Measurements from ENCODE around the gene GRM7.

GRM7 gene

DNA sequence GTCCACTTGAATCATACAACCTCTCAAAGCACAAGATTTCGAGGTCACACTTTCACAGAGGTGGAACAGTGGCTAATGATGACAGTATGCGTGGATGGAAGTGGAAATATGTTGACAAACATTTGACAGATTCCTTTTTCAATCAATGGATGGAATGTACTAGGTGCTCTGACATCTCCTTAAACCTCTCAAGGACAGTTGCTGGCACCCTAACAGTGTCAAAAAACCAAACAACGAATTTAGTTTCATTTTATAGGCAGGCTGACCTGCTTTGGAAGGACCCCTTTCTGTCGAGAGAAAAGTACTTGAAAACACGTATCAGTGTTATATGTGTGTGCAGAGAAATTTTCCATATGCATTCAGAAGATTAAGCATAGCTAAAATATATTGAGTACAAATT, 861.0 kb downstream of the GRM7 start:
- no peak overlapping the region for H3K27ac ChIP-seq (ENCODE audit: low read depth, low read length, severe bottlenecking)
- H3K36me3 ChIP-seq (ENCODE audit: control insufficient read depth, insufficient read depth, low read length) = no peaks in the 10 kb centered on the region
- no peaks in the 10 kb centered on the region for H3K9me3 ChIP-seq (ENCODE audit: control insufficient read depth, low read length)
- WGBS, 2 experiments (ENCODE audit: insufficient coverage in 2 of 2) = 83 to 89% methylated on average over 1 of the region's 5 CpGs
- H3K4me3 ChIP-seq (ENCODE audit: extremely low read depth, insufficient read depth, low read length, poor library complexity, severe bottlenecking) = no peak overlapping the region
- H3K4me1 ChIP-seq (ENCODE audit: control insufficient read depth, insufficient read depth, low read length, poor library complexity, severe bottlenecking) = no peaks in the 10 kb centered on the region

GRCh38 chr3:7728566-7729519, 867.9 kb downstream of the GRM7 start:
- no peaks in the 10 kb centered on the region for H3K36me3 ChIP-seq (ENCODE audit: control insufficient read depth, insufficient read depth, low read length)
- H3K27ac ChIP-seq (ENCODE audit: low read depth, low read length, severe bottlenecking) = no peak overlapping the region
- no peaks in the 10 kb centered on the region for H3K9me3 ChIP-seq (ENCODE audit: control insufficient read depth, low read length)
- WGBS, 2 experiments (ENCODE audit: insufficient coverage in 2 of 2) = 87 to 89% methylated on average over 3 to 5 of the region's 7 CpGs
- no peak overlapping the region for H3K4me3 ChIP-seq (ENCODE audit: extremely low read depth, insufficient read depth, low read length, poor library complexity, severe bottlenecking)
- no peaks in the 10 kb centered on the region for H3K4me1 ChIP-seq (ENCODE audit: control insufficient read depth, insufficient read depth, low read length, poor library complexity, severe bottlenecking)

DNA sequence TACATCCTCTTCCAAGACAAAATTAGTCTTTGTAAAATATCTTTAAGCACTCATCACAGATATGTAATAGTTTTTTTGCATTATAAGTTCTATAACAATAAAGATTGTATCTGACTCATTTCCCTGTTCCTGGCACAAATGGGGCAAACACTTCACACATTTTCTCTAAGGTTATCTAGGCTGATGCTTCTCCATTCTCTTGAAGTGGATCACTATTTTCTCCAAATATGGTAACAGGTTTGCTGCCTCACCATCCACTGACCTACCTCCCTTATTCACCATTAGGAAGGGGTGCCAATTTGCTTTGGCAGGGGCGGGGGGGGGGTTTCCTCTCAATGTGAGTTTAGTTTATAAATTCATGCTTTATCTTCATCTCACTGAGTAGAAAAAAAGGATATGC, 873.0 kb downstream of the GRM7 start:
- no peak overlapping the region for H3K4me3 ChIP-seq (ENCODE audit: extremely low read depth, insufficient read depth, low read length, poor library complexity, severe bottlenecking)
- H3K27ac ChIP-seq (ENCODE audit: low read depth, low read length, severe bottlenecking) = no peak overlapping the region
- no peaks in the 10 kb centered on the region for H3K9me3 ChIP-seq (ENCODE audit: control insufficient read depth, low read length)
- no peaks in the 10 kb centered on the region for H3K36me3 ChIP-seq (ENCODE audit: control insufficient read depth, insufficient read depth, low read length)
- no peaks in the 10 kb centered on the region for H3K4me1 ChIP-seq (ENCODE audit: control insufficient read depth, insufficient read depth, low read length, poor library complexity, severe bottlenecking)
- no CpG with 5 or more reads among the region's 1 CpG for WGBS, 2 experiments (ENCODE audit: insufficient coverage in 2 of 2)

GRCh38 chr3:7734456-7734855, 873.5 kb downstream of the GRM7 start:
- Histone ChIP-seq H3K9me3 (ENCODE audit: control insufficient read depth, low read length) (no peaks in the 10 kb centered on the region), H3K36me3 (ENCODE audit: control insufficient read depth, insufficient read depth, low read length) (no peaks in the 10 kb centered on the region), H3K4me3 (ENCODE audit: extremely low read depth, insufficient read depth, low read length, poor library complexity, severe bottlenecking) (no peak overlapping the region), H3K4me1 (ENCODE audit: control insufficient read depth, insufficient read depth, low read length, poor library complexity, severe bottlenecking) (no peaks in the 10 kb centered on the region), H3K27ac (ENCODE audit: low read depth, low read length, severe bottlenecking) (no peak overlapping the region)

DNA sequence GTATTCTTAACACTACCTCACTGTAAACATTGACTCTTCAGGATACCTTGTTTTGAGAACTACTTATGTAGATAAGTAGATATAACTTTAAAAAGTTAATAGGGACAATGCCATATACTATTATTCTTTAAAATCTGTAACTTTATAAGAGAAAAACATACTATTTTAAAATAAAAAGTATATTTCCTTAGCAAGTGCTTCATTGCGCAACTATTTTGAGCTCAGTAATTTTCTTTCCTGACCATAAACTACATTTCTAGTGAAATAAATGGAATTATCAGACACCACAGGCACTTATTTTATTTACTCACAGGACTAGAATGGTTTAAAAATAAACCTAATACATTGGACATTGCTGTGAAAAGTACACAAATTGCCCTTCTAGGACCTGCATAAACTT, 876.3 kb downstream of the GRM7 start:
- Histone ChIP-seq H3K27ac (ENCODE audit: low read depth, low read length, severe bottlenecking) (no peak overlapping the region), H3K36me3 (ENCODE audit: control insufficient read depth, insufficient read depth, low read length) (no peaks in the 10 kb centered on the region)
- no CpG with 5 or more reads among the region's 1 CpG for WGBS, 2 experiments (ENCODE audit: insufficient coverage in 2 of 2)

DNA sequence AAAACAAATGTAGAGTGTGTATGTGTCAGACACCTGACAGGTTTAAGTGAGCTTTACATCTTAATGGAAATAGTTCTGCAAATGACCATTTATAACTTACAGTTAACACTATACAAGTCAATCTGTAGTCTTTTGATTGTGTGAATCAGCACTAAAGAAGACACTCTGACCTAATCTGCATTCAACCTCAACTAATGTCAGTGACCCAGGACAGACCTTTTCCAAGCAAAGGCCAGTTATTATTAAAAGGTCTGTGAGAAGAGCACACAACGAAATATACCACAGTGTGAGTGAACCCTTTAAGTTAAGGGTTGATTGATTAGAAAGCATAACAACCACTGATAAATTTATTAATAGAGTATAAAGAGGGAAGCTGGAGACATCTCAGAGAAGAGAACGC, 878.8 kb downstream of the GRM7 start:
- H3K4me3 ChIP-seq (ENCODE audit: extremely low read depth, insufficient read depth, low read length, poor library complexity, severe bottlenecking) = no peak overlapping the region
- H3K27ac ChIP-seq (ENCODE audit: low read depth, low read length, severe bottlenecking) = no peak overlapping the region
- H3K36me3 ChIP-seq (ENCODE audit: control insufficient read depth, insufficient read depth, low read length) = no peaks in the 10 kb centered on the region
- no peaks in the 10 kb centered on the region for H3K9me3 ChIP-seq (ENCODE audit: control insufficient read depth, low read length)
- WGBS, 2 experiments (ENCODE audit: insufficient coverage in 2 of 2) = 100% methylated on average over 1 of the region's 2 CpGs
- H3K4me1 ChIP-seq (ENCODE audit: control insufficient read depth, insufficient read depth, low read length, poor library complexity, severe bottlenecking) = no peaks in the 10 kb centered on the region

More for the DNA sequence above, 876.3 kb downstream of the GRM7 start:
- Histone ChIP-seq H3K4me1 (ENCODE audit: control insufficient read depth, insufficient read depth, low read length, poor library complexity, severe bottlenecking) (no peaks in the 10 kb centered on the region), H3K4me3 (ENCODE audit: extremely low read depth, insufficient read depth, low read length, poor library complexity, severe bottlenecking) (no peak overlapping the region), H3K9me3 (ENCODE audit: control insufficient read depth, low read length) (no peaks in the 10 kb centered on the region)

DNA sequence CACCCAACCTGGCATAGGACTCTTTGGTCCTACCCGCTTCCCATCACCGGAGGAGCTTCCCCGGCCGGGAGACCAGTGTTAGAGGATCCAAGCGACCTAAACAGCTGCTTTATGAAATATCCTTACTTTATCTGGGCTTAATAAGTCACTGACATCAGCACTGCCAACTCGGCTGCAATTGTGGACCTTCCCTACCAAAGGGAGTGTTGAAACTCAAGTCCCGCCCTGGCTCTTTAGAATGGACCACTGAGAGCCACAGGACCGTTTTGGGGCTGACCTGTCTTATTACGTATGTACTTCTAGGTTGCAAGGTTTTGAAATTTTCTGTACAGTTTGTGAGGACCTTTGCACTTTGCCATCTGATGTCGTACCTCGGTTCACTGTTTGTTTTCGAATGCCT, 879.5 kb downstream of the GRM7 start:
- no peaks in the 10 kb centered on the region for H3K36me3 ChIP-seq (ENCODE audit: control insufficient read depth, insufficient read depth, low read length)
- no peak overlapping the region for H3K4me3 ChIP-seq (ENCODE audit: extremely low read depth, insufficient read depth, low read length, poor library complexity, severe bottlenecking)
- no peaks in the 10 kb centered on the region for H3K4me1 ChIP-seq (ENCODE audit: control insufficient read depth, insufficient read depth, low read length, poor library complexity, severe bottlenecking)
- H3K27ac ChIP-seq (ENCODE audit: low read depth, low read length, severe bottlenecking) = no peak overlapping the region
- H3K9me3 ChIP-seq (ENCODE audit: control insufficient read depth, low read length) = no peaks in the 10 kb centered on the region
- 87 to 92% methylated on average over 5 to 9 of the region's 12 CpGs for WGBS, 2 experiments (ENCODE audit: insufficient coverage in 2 of 2)

DNA sequence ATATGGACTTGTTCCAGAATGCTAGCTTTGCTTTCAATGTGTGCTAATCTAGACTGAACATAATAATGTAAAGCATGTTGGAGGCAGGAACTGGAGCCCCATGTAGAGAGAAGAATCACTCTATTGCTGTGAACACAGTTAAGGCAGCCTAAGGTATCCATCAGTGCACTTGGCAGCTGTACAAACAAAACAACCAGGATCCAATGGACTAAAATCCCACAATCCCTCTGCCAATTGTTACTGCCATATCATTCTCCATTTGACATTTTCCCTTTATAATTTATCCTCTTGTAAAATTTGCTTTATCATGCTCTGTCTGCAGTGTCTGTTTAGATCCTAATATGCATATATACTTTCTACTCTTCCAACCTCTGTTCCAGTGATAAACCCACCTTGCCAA, 883.9 kb downstream of the GRM7 start:
- no peaks in the 10 kb centered on the region for H3K9me3 ChIP-seq (ENCODE audit: control insufficient read depth, low read length)
- no peak overlapping the region for H3K4me3 ChIP-seq (ENCODE audit: extremely low read depth, insufficient read depth, low read length, poor library complexity, severe bottlenecking)
- H3K4me1 ChIP-seq (ENCODE audit: control insufficient read depth, insufficient read depth, low read length, poor library complexity, severe bottlenecking) = no peaks in the 10 kb centered on the region
- no peak overlapping the region for H3K27ac ChIP-seq (ENCODE audit: low read depth, low read length, severe bottlenecking)
- no peaks in the 10 kb centered on the region for H3K36me3 ChIP-seq (ENCODE audit: control insufficient read depth, insufficient read depth, low read length)

GRCh38 chr3:7745711-7746110, 884.8 kb downstream of the GRM7 start:
- Histone ChIP-seq H3K9me3 (ENCODE audit: control insufficient read depth, low read length) (no peaks in the 10 kb centered on the region), H3K36me3 (ENCODE audit: control insufficient read depth, insufficient read depth, low read length) (no peaks in the 10 kb centered on the region), H3K27ac (ENCODE audit: low read depth, low read length, severe bottlenecking) (no peak overlapping the region), H3K4me3 (ENCODE audit: extremely low read depth, insufficient read depth, low read length, poor library complexity, severe bottlenecking) (no peak overlapping the region), H3K4me1 (ENCODE audit: control insufficient read depth, insufficient read depth, low read length, poor library complexity, severe bottlenecking) (no peaks in the 10 kb centered on the region)
- no CpG with 5 or more reads among the region's 1 CpG for WGBS, 2 experiments (ENCODE audit: insufficient coverage in 2 of 2)

DNA sequence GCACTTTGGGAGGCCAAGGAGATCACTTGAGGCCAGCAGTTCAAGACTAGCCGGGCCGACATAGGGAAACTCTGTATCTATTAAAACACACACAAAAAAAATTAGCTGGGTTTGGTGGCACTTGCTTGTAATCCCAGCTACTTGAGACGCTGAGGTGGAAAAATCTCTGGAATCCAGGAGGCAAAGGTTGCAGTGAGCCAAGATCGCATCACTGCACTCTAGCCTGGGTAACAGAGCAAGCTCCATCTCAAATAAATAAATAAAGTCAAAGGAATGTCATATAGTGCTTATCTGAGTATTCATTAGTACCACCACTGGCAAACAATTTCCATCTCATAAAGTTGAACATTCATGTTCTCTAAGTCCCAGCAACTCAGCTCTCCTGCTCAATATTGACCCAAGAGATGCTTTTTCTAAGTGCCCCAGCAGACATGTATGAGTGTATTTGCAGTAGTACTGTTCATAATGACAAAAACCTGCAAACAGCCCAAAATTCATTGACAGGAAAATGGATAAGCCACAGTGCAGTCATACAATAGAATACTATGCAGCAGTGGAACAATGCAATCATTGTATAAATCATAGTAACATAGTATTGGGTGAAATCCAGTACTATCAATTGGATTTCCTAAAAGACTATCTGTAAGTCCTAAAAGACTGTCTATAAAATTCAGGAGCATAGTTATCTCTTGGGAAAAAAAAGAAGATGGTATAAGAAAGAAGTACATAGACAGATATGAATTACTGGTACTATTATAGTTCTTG, 889.2 kb downstream of the GRM7 start:
- no peak overlapping the region for H3K4me3 ChIP-seq (ENCODE audit: extremely low read depth, insufficient read depth, low read length, poor library complexity, severe bottlenecking)
- H3K4me1 ChIP-seq (ENCODE audit: control insufficient read depth, insufficient read depth, low read length, poor library complexity, severe bottlenecking) = no peaks in the 10 kb centered on the region
- no peaks in the 10 kb centered on the region for H3K9me3 ChIP-seq (ENCODE audit: control insufficient read depth, low read length)
- no peak overlapping the region for H3K27ac ChIP-seq (ENCODE audit: low read depth, low read length, severe bottlenecking)
- H3K36me3 ChIP-seq (ENCODE audit: control insufficient read depth, insufficient read depth, low read length) = no peaks in the 10 kb centered on the region
- WGBS, 2 experiments (ENCODE audit: insufficient coverage in 2 of 2) = 90% methylated on average over 2 of the region's 4 CpGs

DNA sequence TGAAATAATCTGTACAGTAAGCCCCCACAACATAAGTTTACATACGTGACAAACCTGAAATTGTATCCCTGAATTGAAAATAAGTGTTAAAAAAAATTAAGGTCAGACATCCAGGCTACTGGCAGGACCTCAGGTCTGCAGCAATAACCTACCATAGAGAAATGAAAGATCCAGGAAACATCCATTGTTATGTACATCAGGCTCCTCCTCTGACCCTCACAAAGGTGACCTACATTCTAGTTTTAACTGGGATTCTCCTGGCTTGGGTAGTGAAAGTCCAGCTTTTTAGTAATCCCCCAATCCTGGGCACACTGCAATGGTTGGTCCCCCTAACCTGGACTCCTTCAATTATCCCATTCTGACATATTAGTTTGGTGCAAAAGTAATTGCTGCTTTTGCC, 891.1 kb downstream of the GRM7 start:
- Histone ChIP-seq H3K4me1 (ENCODE audit: control insufficient read depth, insufficient read depth, low read length, poor library complexity, severe bottlenecking) (no peaks in the 10 kb centered on the region), H3K27ac (ENCODE audit: low read depth, low read length, severe bottlenecking) (no peak overlapping the region), H3K4me3 (ENCODE audit: extremely low read depth, insufficient read depth, low read length, poor library complexity, severe bottlenecking) (no peak overlapping the region), H3K36me3 (ENCODE audit: control insufficient read depth, insufficient read depth, low read length) (no peaks in the 10 kb centered on the region), H3K9me3 (ENCODE audit: control insufficient read depth, low read length) (no peaks in the 10 kb centered on the region)
- WGBS, 2 experiments (ENCODE audit: insufficient coverage in 2 of 2) = no CpG with 5 or more reads among the region's 1 CpG
